ENCODE data around the gene OTX2. TPM values are rescaled to one million over a fixed set of nuclear protein-coding genes. Genes with fewer than 3 reads are reported as not detected.

OTX2 gene
- total and polyA plus RNA-seq, 2 of the 4 experiments (the other 2 are of a cell fraction), result not detected

GRCh38 chr14:56774503-56774902, 35.8 kb downstream of the OTX2 start:
- H3K4me2 ChIP-seq (ENCODE audit: low read depth, low read length), result no peak overlapping the region
- H2BK20ac ChIP-seq (ENCODE audit: low read depth, low read length), result no peak overlapping the region
- no peak overlapping the region for H2AFZ ChIP-seq (replicated peaks; ENCODE audit: low read length, poor library complexity)
- no peaks in the 10 kb centered on the region for H3K4me1 ChIP-seq (ENCODE audit: control insufficient read depth, insufficient read depth, low read length)
- no peak overlapping the region for H2AK5ac ChIP-seq (ENCODE audit: low read depth, low read length)
- no peak overlapping the region for H3K4ac ChIP-seq (ENCODE audit: low read depth, low read length)
- H3K9ac ChIP-seq (ENCODE audit: low read depth, low read length), result no peak overlapping the region
- H4K5ac ChIP-seq (ENCODE audit: low read depth, low read length), result no peak overlapping the region
- H2AK9ac ChIP-seq (replicated peaks; ENCODE audit: low read depth, low read length, poor library complexity), result no peak overlapping the region
- in situ Hi-C loops (cut with MboI; ENCODE audit: low sequenced_read_pairs), result no loop called here
- DNase-seq (no peak), ATAC-seq (ENCODE audit: low read depth) (no peak)
- TF ChIP-seq MAFK (IDR thresholded peaks at IDR 0.05; ENCODE audit: low read depth, low read length), result no peak
- TF ChIP-seq, protein P1, sequence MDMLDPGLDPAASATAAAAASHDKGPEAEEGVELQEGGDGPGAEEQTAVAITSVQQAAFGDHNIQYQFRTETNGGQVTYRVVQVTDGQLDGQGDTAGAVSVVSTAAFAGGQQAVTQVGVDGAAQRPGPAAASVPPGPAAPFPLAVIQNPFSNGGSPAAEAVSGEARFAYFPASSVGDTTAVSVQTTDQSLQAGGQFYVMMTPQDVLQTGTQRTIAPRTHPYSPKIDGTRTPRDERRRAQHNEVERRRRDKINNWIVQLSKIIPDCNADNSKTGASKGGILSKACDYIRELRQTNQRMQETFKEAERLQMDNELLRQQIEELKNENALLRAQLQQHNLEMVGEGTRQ (IDR thresholded peaks at IDR 0.05; ENCODE audit: low read depth, low read length), result no peak
- H3K27ac ChIP-seq (ENCODE audit: insufficient read depth, low read length), result no peak overlapping the region
- dilution Hi-C loops (cut with HindIII; ENCODE audit: low sequenced_read_pairs, unreplicated experiment), result no loop called here
- no peak overlapping the region for H3K4me3 ChIP-seq (ENCODE audit: insufficient read depth, low read depth, low read length)
- H2BK15ac ChIP-seq (ENCODE audit: low read depth, low read length), result no peak overlapping the region
- H3K14ac ChIP-seq (replicated peaks; ENCODE audit: low read depth, low read length), result no peak overlapping the region
- H3K18ac ChIP-seq (ENCODE audit: low read depth, low read length), result no peak overlapping the region
- no peaks in the 10 kb centered on the region for H3K9me3 ChIP-seq (ENCODE audit: control insufficient read depth, insufficient read depth, low read length)
- H3K9me1 ChIP-seq (ENCODE audit: insufficient read depth, low read length), result no peaks in the 10 kb centered on the region
- no peaks in the 10 kb centered on the region for H3K36me3 ChIP-seq (ENCODE audit: control insufficient read depth, insufficient read depth, low read length)
- H3K27me3 ChIP-seq (ENCODE audit: control insufficient read depth, insufficient read depth, low read length), result no peaks in the 10 kb centered on the region; the same call in 1 of the 2 replicates
- no peak overlapping the region for H4K8ac ChIP-seq (ENCODE audit: low read depth in 2 of 2, low read length in 2 of 2)
- ChIA-PET CTCF (no interaction called here), POLR2A (ENCODE audit: unreplicated experiment) (no interaction called here)
- BruUV-seq (replicated peaks), result no TSS peak
- no peaks in the 10 kb centered on the region for H4K20me1 ChIP-seq (ENCODE audit: insufficient read depth, low read length)
- intact Hi-C loops (cut with micrococcal nuclease), result no loop called here
- H3K23ac ChIP-seq (ENCODE audit: low read depth, low read length), result no peak overlapping the region
- no peak overlapping the region for H2BK120ac ChIP-seq (ENCODE audit: low read depth, low read length)
- no peaks in the 10 kb centered on the region for H3K79me1 ChIP-seq (ENCODE audit: low read depth in 1 of 2, low read length in 2 of 2)
- WGBS, 2 experiments (ENCODE audit: extremely low coverage in 2 of 2, insufficient read length in 1 of 2), result no CpG with 5 or more reads among the region's 6 CpGs
- no peak overlapping the region for H4K91ac ChIP-seq (ENCODE audit: insufficient read depth, low read depth, low read length)
- H2BK5ac ChIP-seq (ENCODE audit: low read depth, low read length, poor library complexity, severe bottlenecking), result no peak overlapping the region
- H3K56ac ChIP-seq (ENCODE audit: extremely low read depth, insufficient read depth, low read length), result no peak overlapping the region

Data from IMR-90 (cell line).